ENCODE data around the gene UBE2H. TPM values are rescaled to one million over a fixed set of nuclear protein-coding genes. Genes with fewer than 3 reads are reported as not detected.

UBE2H gene
- total RNA-seq, 1 donor from 2014 or later: 99.1 TPM

- peaks cover 10% of the 10 kb centered on the region for H3K4me1 Mint-ChIP-seq (ENCODE audit: low read depth)
- no peak overlapping the region for H3K27ac Mint-ChIP-seq
- no peak for DNase-seq (ENCODE audit: low spot score, unreplicated experiment)
- no peak overlapping the region for H3K4me3 Mint-ChIP-seq (ENCODE audit: low read depth)
- H3K27me3 Mint-ChIP-seq: no peaks in the 10 kb centered on the region
- H3K9me3 Mint-ChIP-seq (ENCODE audit: low read depth): no peaks in the 10 kb centered on the region
- peaks cover 26% of the 10 kb centered on the region for H3K36me3 Mint-ChIP-seq (ENCODE audit: insufficient read depth)
- no peak for TF ChIP-seq CTCF (IDR thresholded peaks at IDR 0.05; ENCODE audit: unreplicated experiment)
Observed at GRCh38 chr7:129875160-129875559, 77.6 kb downstream of the UBE2H start.

DNA sequence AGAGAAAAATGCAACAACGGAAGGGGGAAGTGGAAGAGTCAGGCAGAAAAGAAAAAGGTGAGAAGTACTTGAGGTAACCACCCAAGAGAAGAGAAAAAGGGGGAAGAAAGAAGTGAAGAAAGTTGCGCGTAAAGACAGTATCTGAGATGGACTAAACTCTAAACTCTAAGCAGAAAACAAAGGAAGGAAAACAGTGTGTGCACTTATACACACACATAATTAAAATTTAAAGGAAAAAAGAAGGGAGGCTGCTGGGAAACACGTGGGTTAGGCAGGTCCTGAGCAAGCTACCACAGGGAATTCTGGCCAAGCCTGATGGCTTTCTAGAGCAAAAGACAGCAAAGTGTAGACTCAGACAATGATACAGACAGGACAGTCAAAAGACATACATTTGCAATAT, 78.0 kb downstream of the UBE2H start:
- Mint-ChIP-seq H3K27me3 (no peaks in the 10 kb centered on the region), H3K9me3 (ENCODE audit: low read depth) (no peaks in the 10 kb centered on the region), H3K27ac (no peak overlapping the region), H3K4me3 (ENCODE audit: low read depth) (no peak overlapping the region), H3K36me3 (ENCODE audit: insufficient read depth) (peaks cover 25% of the 10 kb centered on the region), H3K4me1 (ENCODE audit: low read depth) (peaks cover 10% of the 10 kb centered on the region)
- no peak for TF ChIP-seq CTCF (IDR thresholded peaks at IDR 0.05; ENCODE audit: unreplicated experiment)
- DNase-seq (ENCODE audit: low spot score, unreplicated experiment): no peak

DNA sequence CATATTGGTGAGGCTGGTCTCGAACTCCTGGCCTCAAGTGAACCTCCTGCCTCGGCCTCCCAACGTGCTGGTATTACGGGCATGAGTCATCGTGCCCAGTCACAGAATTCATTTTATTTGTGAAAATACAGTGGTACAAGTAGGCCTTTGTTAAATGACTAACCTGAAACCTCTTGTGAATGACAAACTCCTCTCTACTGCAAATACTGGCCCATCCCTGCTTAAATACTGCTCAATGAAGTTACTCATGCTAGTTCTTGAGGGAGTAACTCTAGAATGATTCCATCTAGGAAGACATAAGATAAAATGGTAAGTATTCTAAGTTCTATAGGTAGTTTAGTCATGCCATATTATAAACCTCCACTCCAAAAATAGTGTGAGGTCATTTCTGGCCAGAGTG, 80.7 kb downstream of the UBE2H start:
- Mint-ChIP-seq H3K4me3 (ENCODE audit: low read depth) (no peak overlapping the region), H3K36me3 (ENCODE audit: insufficient read depth) (peaks cover 20% of the 10 kb centered on the region), H3K4me1 (ENCODE audit: low read depth) (peaks cover 5% of the 10 kb centered on the region), H3K9me3 (ENCODE audit: low read depth) (no peaks in the 10 kb centered on the region), H3K27me3 (no peaks in the 10 kb centered on the region), H3K27ac (peak overlapping the region; percentile 61)
- TF ChIP-seq CTCF (IDR thresholded peaks at IDR 0.05; ENCODE audit: unreplicated experiment): no peak
- DNase-seq (ENCODE audit: low spot score, unreplicated experiment): no peak

GRCh38 chr7:129870668-129871067, 82.1 kb downstream of the UBE2H start:
- TF ChIP-seq CTCF (IDR thresholded peaks at IDR 0.05; ENCODE audit: unreplicated experiment): no peak
- H3K9me3 Mint-ChIP-seq (ENCODE audit: low read depth): no peaks in the 10 kb centered on the region
- no peak for DNase-seq (ENCODE audit: low spot score, unreplicated experiment)
- H3K36me3 Mint-ChIP-seq (ENCODE audit: insufficient read depth): peaks cover 18% of the 10 kb centered on the region
- no peak overlapping the region for H3K4me3 Mint-ChIP-seq (ENCODE audit: low read depth)
- H3K27ac Mint-ChIP-seq: peak overlapping the region; percentile 79
- H3K4me1 Mint-ChIP-seq (ENCODE audit: low read depth): peaks cover 8% of the 10 kb centered on the region
- no peaks in the 10 kb centered on the region for H3K27me3 Mint-ChIP-seq

GRCh38 chr7:129866251-129866650, 86.5 kb downstream of the UBE2H start:
- no peak for DNase-seq (ENCODE audit: low spot score, unreplicated experiment)
- Mint-ChIP-seq H3K27me3 (no peaks in the 10 kb centered on the region), H3K27ac (peak overlapping the region; percentile 87), H3K9me3 (ENCODE audit: low read depth) (no peaks in the 10 kb centered on the region), H3K4me1 (ENCODE audit: low read depth) (peaks cover 35% of the 10 kb centered on the region), H3K36me3 (ENCODE audit: insufficient read depth) (peaks cover 12% of the 10 kb centered on the region), H3K4me3 (ENCODE audit: low read depth) (no peak overlapping the region)
- no peak for TF ChIP-seq CTCF (IDR thresholded peaks at IDR 0.05; ENCODE audit: unreplicated experiment)

All from progenitor cell of endocrine pancreas (in vitro differentiated cells).